ENCODE data around the gene TNPO1. TPM values are rescaled to one million over a fixed set of nuclear protein-coding genes. Genes with fewer than 3 reads are reported as not detected.

The TNPO1 gene
- total and polyA plus RNA-seq, 2 of the 8 experiments (the other 6 are each of a cell fraction or from before 2014, with no cell fraction given) = 38.5 to 211 TPM

GRCh38 chr5:72955143-72955767, 138.8 kb downstream of the TNPO1 start:
- Histone ChIP-seq H2BK120ac (replicated peaks; ENCODE audit: low read depth, low read length) (no peak overlapping the region), H3K4me3 (ENCODE audit: extremely low read depth in 1 of 4, insufficient read depth in 2 of 4, low read depth in 3 of 4, low read length in 4 of 4) (peak overlapping the region; percentile 68 to 83 (median 78)), H2BK5ac (ENCODE audit: low read depth, low read length) (peak overlapping the region; percentile 90), H3K27ac (ENCODE audit: low read depth, low read length) (no peak overlapping the region; the same call in 1 of the 2 replicates), H4K91ac (replicated peaks; ENCODE audit: insufficient read length, low read length) (peak overlapping the region; percentile 79), H3K23ac (ENCODE audit: insufficient read length) (no peak overlapping the region), H3K18ac (ENCODE audit: extremely low read depth, low read length) (peak overlapping the region; percentile 97), H3K23me2 (ENCODE audit: low read depth, low read length) (peaks cover 5% of the 10 kb centered on the region), H3K36me3 (ENCODE audit: control insufficient read depth in 2 of 4, insufficient read depth in 4 of 4, low read length in 3 of 4) (no peaks in the 10 kb centered on the region), H3K56ac (replicated peaks; ENCODE audit: insufficient read length, low read depth, low read length) (peak overlapping the region; percentile 86), H2BK20ac (ENCODE audit: low read length) (peak overlapping the region; percentile 77; the same call in 1 of the 2 replicates), H4K20me1 (replicated peaks in 1 of 2; ENCODE audit: control insufficient read depth in 1 of 2, insufficient read depth in 2 of 2, low read length in 2 of 2) (no peaks in the 10 kb centered on the region), H4K5ac (ENCODE audit: insufficient read length, low read depth, low read length) (peak overlapping the region; percentile 87), H3K79me1 (ENCODE audit: low read depth, low read length) (no peaks in the 10 kb centered on the region), H4K8ac (ENCODE audit: extremely low read depth, insufficient read depth, low read length) (peak overlapping the region; percentile 96), H2BK12ac (ENCODE audit: low read depth, low read length) (peak overlapping the region; percentile 98), H3K9me3 (ENCODE audit: insufficient read depth in 2 of 2, low read depth in 1 of 2, low read length in 1 of 2) (no peaks in the 10 kb centered on the region), H2BK15ac (ENCODE audit: low read length) (0 out of 2 replicates have a peak overlapping the region, but pooled peaks have one; percentile 96), H3K27me3 (replicated peaks in 1 of 4; ENCODE audit: control insufficient read depth in 3 of 4, extremely low read depth in 1 of 4, insufficient read depth in 3 of 4, low read length in 3 of 4) (no peaks in the 10 kb centered on the region; a peak in 1 of 7 replicates), H3K4me2 (ENCODE audit: insufficient read depth in 1 of 2, low read depth in 2 of 2, low read length in 2 of 2) (peak overlapping the region; percentile 71 to 88), H3K79me2 (ENCODE audit: control insufficient read depth in 1 of 2, insufficient read depth in 2 of 2, low read length in 2 of 2) (peaks cover 0 to 22% of the 10 kb centered on the region in 2 experiments; a peak in 2 of 4 replicates), H2AFZ (ENCODE audit: low read length) (peak overlapping the region; percentile 88), H2AK5ac (ENCODE audit: low read depth, low read length) (no peak overlapping the region), H3K9ac (replicated peaks in 1 of 4; ENCODE audit: extremely low read depth in 1 of 4, low read depth in 3 of 4, low read length in 3 of 4) (peak overlapping the region; percentile 26 to 65 (median 60); a peak in 6 of 7 replicates), H3K4ac (replicated peaks; ENCODE audit: insufficient read length, low read depth, low read length) (no peak overlapping the region), H3K14ac (ENCODE audit: insufficient read length) (no peak overlapping the region), H3K4me1 (replicated peaks in 1 of 4; ENCODE audit: control insufficient read depth in 3 of 4, insufficient read depth in 4 of 4, low read length in 3 of 4) (peaks cover 0 to 8% (median 2%) of the 10 kb centered on the region in 4 experiments; a peak in 3 of 7 replicates)
- ChIA-PET POLR2A (ENCODE audit: partially characterized antibody) (interaction anchor here (0.6 to 2.0 kb wide), 11 partner anchors 11 to 586 kb away, joined by 3 to 5 read pairs (median 3); no protein-coding TSS in a partner anchor), CTCF (ENCODE audit: partially characterized antibody) (interaction anchor here (0.9 to 1.7 kb wide), 5 partner anchors 9 to 274 kb away, joined by 3 to 4 read pairs (median 3); no protein-coding TSS in a partner anchor)
- WGBS, 2 experiments (ENCODE audit: extremely low coverage in 1 of 2, insufficient coverage in 1 of 2, insufficient read length in 1 of 2, insufficient replicate concordance in 2 of 2, low coverage in 1 of 2, low lambda C conversion rate in 2 of 2, missing lambda C conversion rate in 1 of 2) = 9% methylated on average over 24 of the region's 33 CpGs; no CpG with 5 or more reads in 1 of the 2 experiments
- no peak for DNase-seq (ENCODE audit: low read depth in 1 of 2, low spot score in 2 of 2)
- no peak for FAIRE-seq
- TF ChIP-seq ASH2L (IDR thresholded peaks at IDR 0.05; ENCODE audit: low read length) (no peak), TEAD4 (IDR thresholded peaks at IDR 0.05; ENCODE audit: low read depth, low read length) (0 out of 2 replicates have a peak, but pooled peaks have one; percentile 30), KDM1A (IDR thresholded peaks at IDR 0.05; ENCODE audit: borderline replicate concordance, low read length) (no peak), PHF8 (conservative IDR thresholded peaks at IDR 0.05; ENCODE audit: low read depth, low read length) (peak; percentile 43; the same call in 1 of the 2 replicates), TAF1 (IDR thresholded peaks at IDR 0.05; ENCODE audit: low read depth, low read length) (no peak), GTF2F1 (IDR thresholded peaks at IDR 0.05; ENCODE audit: borderline replicate concordance, low read depth, low read length) (no peak), CHD2 (IDR thresholded peaks at IDR 0.05; ENCODE audit: low read length) (no peak), KDM4A (IDR thresholded peaks at IDR 0.05; ENCODE audit: low read depth, low read length, severe bottlenecking) (peak; percentile 1), SAP30 (IDR thresholded peaks at IDR 0.05; ENCODE audit: insufficient read depth, insufficient replicate concordance, low read length) (no peak), YY1 (IDR thresholded peaks at IDR 0.05; ENCODE audit: low read depth, low read length) (no peak), SIN3A (conservative IDR thresholded peaks at IDR 0.05 in 1 of 2, IDR thresholded peaks at IDR 0.05 in 1 of 2; ENCODE audit: low read depth in 1 of 2, low read length in 2 of 2) (0 out of 4 replicates have a peak, but pooled peaks of 1 of the 2 experiments have one; percentile 34), KDM5A (IDR thresholded peaks at IDR 0.05; ENCODE audit: low read length) (no peak)

Data from H1 (cell line).